ENCODE data around the gene VASH1. TPM values are rescaled to one million over a fixed set of nuclear protein-coding genes. Genes with fewer than 3 reads are reported as not detected.

Gene VASH1
- total RNA-seq, 1 experiment from 2014 or later = 4.3 TPM

DNA sequence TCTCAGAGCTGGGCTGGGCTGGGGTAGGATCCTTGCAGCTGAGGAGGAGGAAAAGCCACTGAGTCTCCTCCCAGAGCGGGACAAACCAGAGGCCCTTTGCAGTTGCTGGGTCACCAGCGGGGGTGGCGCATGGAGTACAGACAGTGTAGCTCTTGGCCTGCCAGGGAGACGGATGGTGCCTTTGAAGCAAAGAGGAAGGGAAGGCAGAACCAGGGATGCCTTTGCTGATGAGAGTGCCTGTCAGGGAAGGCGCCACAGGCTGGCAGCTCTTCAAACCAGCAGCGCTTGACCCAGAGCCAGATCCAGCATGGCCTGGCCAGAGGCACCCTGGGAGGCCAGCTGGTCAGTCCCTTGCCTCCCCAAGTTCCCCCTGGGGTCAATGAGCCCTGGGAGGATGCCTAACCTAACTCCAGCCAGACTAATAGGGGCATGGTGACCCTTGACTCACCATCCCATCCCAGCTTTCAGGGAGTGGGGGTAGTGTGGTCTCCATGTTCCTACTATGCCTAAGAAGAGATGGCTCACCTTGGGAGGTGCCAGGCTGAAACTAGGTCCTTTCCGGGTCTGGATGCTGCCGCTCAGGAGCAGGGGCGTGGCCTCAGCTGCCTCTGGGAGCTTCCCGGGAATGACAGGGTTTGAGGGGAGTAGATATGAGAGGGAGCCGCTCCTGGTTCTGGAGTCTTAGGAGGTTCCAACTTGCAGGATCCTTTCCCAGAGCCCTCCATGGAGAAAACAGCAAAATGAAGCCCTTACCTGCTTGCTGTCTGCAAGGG, 19.8 kb downstream of the VASH1 start:
- no TSS peak for BruUV-seq (replicated peaks)

DNA sequence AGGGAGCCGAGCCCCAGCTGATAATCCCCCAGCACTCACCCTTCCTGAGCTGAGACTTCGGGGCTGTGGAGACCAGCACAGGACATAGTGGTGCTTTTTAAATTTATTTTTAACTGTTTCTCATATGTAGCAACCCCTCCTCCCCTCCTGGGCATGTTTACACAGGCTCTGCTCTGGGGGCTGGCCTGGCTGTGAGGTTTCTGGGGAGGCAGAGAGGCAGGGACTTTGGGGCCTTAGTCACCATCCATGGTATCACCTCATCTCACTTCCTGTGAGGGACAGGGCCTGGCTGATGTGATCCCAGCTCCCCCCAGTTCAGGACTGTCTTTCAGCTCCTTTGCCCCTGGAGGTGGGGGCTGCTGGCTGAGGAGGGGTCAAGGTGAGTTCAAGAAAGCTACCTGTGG, 20.4 kb downstream of the VASH1 start:
- ChIA-PET POLR2A (ENCODE audit: unreplicated experiment) (no interaction called here), CTCF (no interaction called here)
- Histone ChIP-seq H2AFZ (no peak overlapping the region), H3K79me2 (ENCODE audit: low read depth) (no peaks in the 10 kb centered on the region), H3K9me3 (ENCODE audit: insufficient read depth, low read depth) (no peaks in the 10 kb centered on the region), H3K4me1 (replicated peaks; ENCODE audit: insufficient read depth) (no peaks in the 10 kb centered on the region), H3K27ac (no peak overlapping the region), H3K27me3 (ENCODE audit: insufficient read depth, low read depth) (no peaks in the 10 kb centered on the region), H3F3A (ENCODE audit: insufficient read depth, low read depth) (no peaks in the 10 kb centered on the region), H3K4me2 (no peak overlapping the region), H4K20me1 (ENCODE audit: insufficient read depth) (0 out of 2 replicates have a peak, but pooled peaks cover 6% of the 10 kb centered on the region), H3K36me3 (ENCODE audit: low read depth) (no peaks in the 10 kb centered on the region), H3K9me2 (ENCODE audit: insufficient read depth) (no peaks in the 10 kb centered on the region), H3K4me3 (no peak overlapping the region)
- no TSS peak for BruUV-seq (replicated peaks)
- TF ChIP-seq EZH2 (IDR thresholded peaks at IDR 0.05; ENCODE audit: low read depth) = no peak
- TF ChIP-seq, protein P1, sequence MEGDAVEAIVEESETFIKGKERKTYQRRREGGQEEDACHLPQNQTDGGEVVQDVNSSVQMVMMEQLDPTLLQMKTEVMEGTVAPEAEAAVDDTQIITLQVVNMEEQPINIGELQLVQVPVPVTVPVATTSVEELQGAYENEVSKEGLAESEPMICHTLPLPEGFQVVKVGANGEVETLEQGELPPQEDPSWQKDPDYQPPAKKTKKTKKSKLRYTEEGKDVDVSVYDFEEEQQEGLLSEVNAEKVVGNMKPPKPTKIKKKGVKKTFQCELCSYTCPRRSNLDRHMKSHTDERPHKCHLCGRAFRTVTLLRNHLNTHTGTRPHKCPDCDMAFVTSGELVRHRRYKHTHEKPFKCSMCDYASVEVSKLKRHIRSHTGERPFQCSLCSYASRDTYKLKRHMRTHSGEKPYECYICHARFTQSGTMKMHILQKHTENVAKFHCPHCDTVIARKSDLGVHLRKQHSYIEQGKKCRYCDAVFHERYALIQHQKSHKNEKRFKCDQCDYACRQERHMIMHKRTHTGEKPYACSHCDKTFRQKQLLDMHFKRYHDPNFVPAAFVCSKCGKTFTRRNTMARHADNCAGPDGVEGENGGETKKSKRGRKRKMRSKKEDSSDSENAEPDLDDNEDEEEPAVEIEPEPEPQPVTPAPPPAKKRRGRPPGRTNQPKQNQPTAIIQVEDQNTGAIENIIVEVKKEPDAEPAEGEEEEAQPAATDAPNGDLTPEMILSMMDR (conservative IDR thresholded peaks at IDR 0.05) = no peak
- intact Hi-C loops (cut with micrococcal nuclease; ENCODE audit: unreplicated experiment) = no loop called here
- DNase-seq = no peak

More for the DNA sequence above, 19.8 kb downstream of the VASH1 start:
- intact Hi-C loops (cut with micrococcal nuclease; ENCODE audit: unreplicated experiment) = no loop called here
- Histone ChIP-seq H3K4me3 (no peak overlapping the region), H3K79me2 (ENCODE audit: low read depth) (no peaks in the 10 kb centered on the region), H4K20me1 (ENCODE audit: insufficient read depth) (0 out of 2 replicates have a peak, but pooled peaks cover 6% of the 10 kb centered on the region), H3K9me2 (ENCODE audit: insufficient read depth) (no peaks in the 10 kb centered on the region), H3K27me3 (ENCODE audit: insufficient read depth, low read depth) (no peaks in the 10 kb centered on the region), H3K4me2 (no peak overlapping the region), H3K9me3 (ENCODE audit: insufficient read depth, low read depth) (no peaks in the 10 kb centered on the region), H3K36me3 (ENCODE audit: low read depth) (no peaks in the 10 kb centered on the region), H3F3A (ENCODE audit: insufficient read depth, low read depth) (no peaks in the 10 kb centered on the region), H3K27ac (no peak overlapping the region), H3K4me1 (replicated peaks; ENCODE audit: insufficient read depth) (no peaks in the 10 kb centered on the region), H2AFZ (no peak overlapping the region)
- ChIA-PET CTCF (no interaction called here), POLR2A (ENCODE audit: unreplicated experiment) (no interaction called here)
- DNase-seq = no peak
- TF ChIP-seq, protein P1 (conservative IDR thresholded peaks at IDR 0.05) = no peak
- TF ChIP-seq EZH2 (IDR thresholded peaks at IDR 0.05; ENCODE audit: low read depth) = no peak

DNA sequence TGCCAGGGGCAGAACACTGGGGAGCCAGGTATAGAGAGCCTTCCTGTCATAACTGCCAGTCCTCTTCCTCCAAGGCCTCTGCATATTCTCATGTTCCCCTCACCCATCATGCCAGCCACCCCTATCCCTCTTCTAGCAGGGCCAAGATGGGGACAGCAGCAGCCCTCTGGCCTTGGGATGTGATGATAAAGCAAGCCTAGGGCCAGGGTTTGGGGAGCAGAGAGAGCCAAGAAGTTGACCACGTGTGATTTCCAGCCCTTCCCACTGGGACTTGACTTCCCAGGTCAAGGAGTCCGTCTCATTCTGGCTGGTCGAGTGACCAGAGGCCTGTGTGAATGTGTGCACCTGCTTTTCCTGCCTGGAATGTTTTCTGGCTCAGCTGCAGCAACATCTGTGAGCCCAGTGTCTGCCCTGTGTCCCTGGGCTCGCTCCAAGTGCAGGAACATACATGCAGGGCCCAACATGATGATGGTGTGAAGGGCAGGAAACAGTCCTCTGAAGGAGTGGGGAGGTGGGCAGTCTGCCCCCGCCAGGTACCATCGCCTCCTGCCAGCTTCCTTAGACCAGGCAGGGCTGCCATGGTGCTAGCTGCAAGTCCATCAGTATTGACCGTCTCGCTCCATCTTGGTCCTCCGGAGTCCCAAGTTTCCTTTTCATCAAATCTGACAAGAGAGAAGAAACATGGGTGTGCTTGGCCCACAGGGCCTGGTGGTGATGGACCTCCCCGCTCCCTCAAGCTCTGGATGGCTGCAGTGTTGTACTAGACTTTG, 21.0 kb downstream of the VASH1 start:
- intact Hi-C loops (cut with micrococcal nuclease; ENCODE audit: unreplicated experiment) = no loop called here
- CTCF ChIA-PET = no interaction called here
- H2AFZ ChIP-seq = no peak overlapping the region

More for the DNA sequence above, 21.0 kb downstream of the VASH1 start:
- 0 out of 2 replicates have a peak, but pooled peaks cover 6% of the 10 kb centered on the region for H4K20me1 ChIP-seq (ENCODE audit: insufficient read depth)
- H3K4me1 ChIP-seq (replicated peaks; ENCODE audit: insufficient read depth) = no peaks in the 10 kb centered on the region
- no peak overlapping the region for H3K4me3 ChIP-seq
- H3K27ac ChIP-seq = no peak overlapping the region
- BruUV-seq (replicated peaks) = no TSS peak
- H3K9me3 ChIP-seq (ENCODE audit: insufficient read depth, low read depth) = no peaks in the 10 kb centered on the region
- DNase-seq = no peak
- no peaks in the 10 kb centered on the region for H3K27me3 ChIP-seq (ENCODE audit: insufficient read depth, low read depth)
- POLR2A ChIA-PET (ENCODE audit: unreplicated experiment) = no interaction called here
- H3K79me2 ChIP-seq (ENCODE audit: low read depth) = no peaks in the 10 kb centered on the region
- H3K4me2 ChIP-seq = no peak overlapping the region
- no peaks in the 10 kb centered on the region for H3K9me2 ChIP-seq (ENCODE audit: insufficient read depth)
- TF ChIP-seq, protein P1 (conservative IDR thresholded peaks at IDR 0.05) = no peak
- TF ChIP-seq EZH2 (IDR thresholded peaks at IDR 0.05; ENCODE audit: low read depth) = no peak
- H3K36me3 ChIP-seq (ENCODE audit: low read depth) = no peaks in the 10 kb centered on the region
- H3F3A ChIP-seq (ENCODE audit: insufficient read depth, low read depth) = no peaks in the 10 kb centered on the region
